Progenitor cell of endocrine pancreas (in vitro differentiated cells): Measurements from ENCODE around the gene AIPL1. TPM values are rescaled to one million over a fixed set of nuclear protein-coding genes. Genes with fewer than 3 reads are reported as not detected.
A peak's percentile ranks its signal among the peaks of the same experiment; 100 is the strongest.

Experiments
- DNase-seq: peaks from one replicate; pipeline ENCODE4 v3.0.0; 2021; ENCODE audit warnings: low spot score; ENCODE audit not compliant: unreplicated experiment
- H3K27ac Mint-ChIP-seq: 2 replicates; pipeline ENCODE4 v1.8.0; 2021; ENCODE audit warnings: mild to moderate bottlenecking, moderate library complexity, mixed read lengths
- H3K27me3 Mint-ChIP-seq: 2 replicates; pipeline ENCODE4 v1.8.0; 2021; ENCODE audit warnings: mixed read lengths
- H3K36me3 Mint-ChIP-seq: 2 replicates; pipeline ENCODE4 v1.8.0; 2022; ENCODE audit warnings: mixed read lengths; ENCODE audit not compliant: insufficient read depth
- H3K4me1 Mint-ChIP-seq: 2 replicates; pipeline ENCODE4 v1.8.0; 2021; ENCODE audit warnings: low read depth, mixed read lengths
- H3K4me3 Mint-ChIP-seq: 2 replicates; pipeline ENCODE4 v1.8.0; 2021; ENCODE audit warnings: low read depth, mild to moderate bottlenecking, moderate library complexity, mixed read lengths
- H3K9me3 Mint-ChIP-seq: 2 replicates; pipeline ENCODE4 v1.8.0; 2021; ENCODE audit warnings: low read depth, mixed read lengths
- total RNA-seq: library from RNA; stranded (reverse); gene quantifications from 2 replicates; pipeline ENCODE4 v1.2.1, GENCODE V29; 2021
- TF ChIP-seq, protein P1 (sequence below): fragments of 200-600 bp; sonication (generic); IDR thresholded peaks from one replicate; pipeline ENCODE4 v1.5.0; 2021; ENCODE audit warnings: antibody characterized with exemption, mild to moderate bottlenecking; ENCODE audit not compliant: unreplicated experiment

The AIPL1 gene
- total RNA-seq, 1 donor from 2014 or later, result not detected

DNA sequence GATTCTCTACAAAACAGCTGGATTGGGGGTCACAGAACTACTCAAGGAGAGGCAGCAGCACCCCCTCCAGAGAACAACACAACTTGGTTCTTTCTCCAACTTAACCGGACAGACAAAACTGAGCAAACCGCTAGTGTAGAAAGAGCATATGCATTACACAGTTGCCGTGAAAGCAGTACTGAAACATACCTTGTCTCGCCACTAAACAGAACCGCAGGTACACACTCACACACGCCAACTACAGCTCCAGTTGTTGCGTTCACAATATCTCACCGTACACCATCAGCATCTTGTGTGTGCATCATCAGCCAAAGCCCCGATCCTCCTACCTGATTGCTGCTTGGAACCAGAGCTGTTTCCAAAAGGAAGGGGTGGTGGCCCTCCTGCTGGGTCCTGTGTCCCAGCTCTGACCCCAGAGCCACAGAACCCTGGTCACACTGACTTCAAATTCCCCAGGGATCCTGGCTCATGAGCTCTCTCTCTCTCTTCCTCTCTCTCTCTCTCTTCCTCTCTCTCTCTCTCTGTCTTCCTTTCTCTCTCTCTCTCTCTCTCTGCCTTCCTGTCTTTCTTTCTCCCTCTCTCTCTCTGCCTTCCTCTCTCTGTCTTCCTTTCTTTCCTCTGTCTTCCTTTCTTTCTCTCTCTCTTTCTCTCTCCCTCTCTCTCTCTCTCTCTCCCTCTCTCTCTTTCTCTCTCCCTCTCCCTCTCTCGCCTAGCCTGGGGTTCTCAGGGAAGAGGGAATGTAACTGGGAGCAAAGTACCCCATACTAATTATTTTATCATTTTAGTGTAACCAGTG is 17.7 kb upstream of the AIPL1 start:
- no peak for DNase-seq
- peak overlapping the region; percentile 54 for H3K27ac Mint-ChIP-seq
- peaks cover 25% of the 10 kb centered on the region for H3K27me3 Mint-ChIP-seq
- TF ChIP-seq, protein P1, sequence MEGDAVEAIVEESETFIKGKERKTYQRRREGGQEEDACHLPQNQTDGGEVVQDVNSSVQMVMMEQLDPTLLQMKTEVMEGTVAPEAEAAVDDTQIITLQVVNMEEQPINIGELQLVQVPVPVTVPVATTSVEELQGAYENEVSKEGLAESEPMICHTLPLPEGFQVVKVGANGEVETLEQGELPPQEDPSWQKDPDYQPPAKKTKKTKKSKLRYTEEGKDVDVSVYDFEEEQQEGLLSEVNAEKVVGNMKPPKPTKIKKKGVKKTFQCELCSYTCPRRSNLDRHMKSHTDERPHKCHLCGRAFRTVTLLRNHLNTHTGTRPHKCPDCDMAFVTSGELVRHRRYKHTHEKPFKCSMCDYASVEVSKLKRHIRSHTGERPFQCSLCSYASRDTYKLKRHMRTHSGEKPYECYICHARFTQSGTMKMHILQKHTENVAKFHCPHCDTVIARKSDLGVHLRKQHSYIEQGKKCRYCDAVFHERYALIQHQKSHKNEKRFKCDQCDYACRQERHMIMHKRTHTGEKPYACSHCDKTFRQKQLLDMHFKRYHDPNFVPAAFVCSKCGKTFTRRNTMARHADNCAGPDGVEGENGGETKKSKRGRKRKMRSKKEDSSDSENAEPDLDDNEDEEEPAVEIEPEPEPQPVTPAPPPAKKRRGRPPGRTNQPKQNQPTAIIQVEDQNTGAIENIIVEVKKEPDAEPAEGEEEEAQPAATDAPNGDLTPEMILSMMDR, result no peak
- peaks cover 24% of the 10 kb centered on the region for H3K4me1 Mint-ChIP-seq
- no peak overlapping the region for H3K4me3 Mint-ChIP-seq
- H3K9me3 Mint-ChIP-seq, result no peaks in the 10 kb centered on the region
- H3K36me3 Mint-ChIP-seq, result peaks cover 6% of the 10 kb centered on the region

DNA sequence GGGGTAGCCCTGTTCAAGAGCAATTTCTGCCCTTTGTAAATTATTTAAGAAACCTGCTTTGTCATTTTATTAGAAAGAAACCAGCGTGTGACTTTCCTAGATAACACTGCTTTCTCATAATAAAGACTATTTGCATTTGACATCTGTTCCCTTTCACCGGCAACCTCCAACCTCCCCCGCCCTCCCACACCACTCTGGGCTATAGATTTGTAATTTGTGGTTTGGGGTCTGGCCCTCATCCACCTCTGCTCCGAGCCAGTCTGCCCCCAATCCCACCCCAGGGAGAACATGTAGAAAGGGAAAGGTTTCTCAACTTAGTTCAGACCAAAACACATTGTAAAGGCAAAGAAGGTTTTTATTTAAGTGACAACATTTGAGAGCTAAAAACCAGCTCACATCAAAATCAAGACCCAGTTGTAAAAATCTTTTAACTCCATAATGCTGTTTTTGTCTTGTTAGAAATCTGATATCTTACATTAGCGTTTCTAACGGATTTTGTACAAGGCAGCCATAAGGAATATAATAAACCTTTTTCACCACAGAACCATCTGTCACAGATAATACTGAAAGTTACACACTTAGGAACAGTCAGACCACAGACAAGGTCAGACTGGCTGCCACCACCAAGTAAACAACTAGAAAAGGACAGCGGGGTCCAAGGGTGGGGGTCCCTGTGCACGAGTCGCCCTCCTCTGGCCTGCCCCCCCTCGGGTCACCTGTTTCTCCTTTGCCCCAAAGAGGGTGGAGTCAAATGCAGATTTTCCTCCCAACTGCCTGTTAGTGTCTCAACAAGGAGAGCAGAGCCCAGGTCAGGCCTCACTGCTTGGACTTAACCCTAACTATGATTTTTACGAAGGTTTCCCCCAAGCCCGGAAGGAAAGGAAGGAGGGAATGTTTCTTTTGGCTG is 16.3 kb upstream of the AIPL1 start:
- no peaks in the 10 kb centered on the region for H3K9me3 Mint-ChIP-seq
- H3K4me1 Mint-ChIP-seq, result peaks cover 21% of the 10 kb centered on the region
- TF ChIP-seq, protein P1, result no peak
- H3K36me3 Mint-ChIP-seq, result peaks cover 6% of the 10 kb centered on the region
- no peak for DNase-seq
- H3K27me3 Mint-ChIP-seq, result peaks cover 20% of the 10 kb centered on the region
- peak overlapping the region; percentile 44 for H3K27ac Mint-ChIP-seq
- no peak overlapping the region for H3K4me3 Mint-ChIP-seq

DNA sequence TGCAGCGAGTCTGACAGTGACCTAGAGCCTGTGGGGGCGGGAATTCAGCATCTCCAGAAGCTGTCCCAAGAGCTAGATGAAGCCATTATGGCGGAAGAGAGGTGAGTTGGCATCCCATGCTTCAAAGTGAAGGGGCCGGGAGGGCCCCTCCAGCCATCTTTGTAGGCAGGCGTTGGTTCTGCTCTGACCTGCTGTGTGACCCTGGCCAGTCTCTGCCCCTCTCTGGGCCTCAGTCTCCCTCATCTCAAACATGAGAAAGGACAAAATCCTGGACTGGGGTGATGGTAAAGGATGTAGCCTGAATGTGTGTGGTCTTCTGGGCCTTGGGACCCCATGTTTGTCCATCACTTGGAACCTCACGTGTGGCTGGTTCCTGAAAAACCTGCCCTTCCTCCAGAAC is 14.4 kb upstream of the AIPL1 start:
- Mint-ChIP-seq H3K27ac (no peak overlapping the region), H3K36me3 (peaks cover 6% of the 10 kb centered on the region), H3K27me3 (peaks cover 19% of the 10 kb centered on the region), H3K4me3 (no peak overlapping the region), H3K9me3 (no peaks in the 10 kb centered on the region), H3K4me1 (peaks cover 24% of the 10 kb centered on the region)
- TF ChIP-seq, protein P1, result no peak
- no peak for DNase-seq

DNA sequence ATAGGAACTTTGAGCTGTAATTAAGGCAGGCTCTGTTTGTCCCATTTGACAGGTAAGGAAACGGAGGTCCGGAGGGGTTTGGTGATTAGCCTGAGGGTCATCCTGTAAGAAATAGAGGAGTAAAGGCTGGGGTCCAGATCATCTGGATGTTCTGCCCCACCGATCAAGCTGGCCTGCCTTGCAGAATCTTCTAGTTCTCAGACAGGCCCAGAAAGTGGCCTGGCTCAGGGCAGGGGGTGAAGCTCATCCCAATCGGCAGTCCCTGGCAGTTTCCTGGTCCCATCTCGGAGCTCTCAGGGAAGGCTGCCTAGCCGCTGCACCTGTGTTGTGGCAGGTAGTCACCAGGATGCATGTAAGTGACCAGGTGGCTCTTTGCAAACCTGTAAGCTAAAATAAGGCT is 13.6 kb upstream of the AIPL1 start:
- no peak overlapping the region for H3K4me3 Mint-ChIP-seq
- DNase-seq, result no peak
- no peaks in the 10 kb centered on the region for H3K9me3 Mint-ChIP-seq
- H3K27ac Mint-ChIP-seq, result no peak overlapping the region
- TF ChIP-seq, protein P1, result no peak
- H3K27me3 Mint-ChIP-seq, result peaks cover 12% of the 10 kb centered on the region
- H3K36me3 Mint-ChIP-seq, result peaks cover 6% of the 10 kb centered on the region
- H3K4me1 Mint-ChIP-seq, result peaks cover 27% of the 10 kb centered on the region

DNA sequence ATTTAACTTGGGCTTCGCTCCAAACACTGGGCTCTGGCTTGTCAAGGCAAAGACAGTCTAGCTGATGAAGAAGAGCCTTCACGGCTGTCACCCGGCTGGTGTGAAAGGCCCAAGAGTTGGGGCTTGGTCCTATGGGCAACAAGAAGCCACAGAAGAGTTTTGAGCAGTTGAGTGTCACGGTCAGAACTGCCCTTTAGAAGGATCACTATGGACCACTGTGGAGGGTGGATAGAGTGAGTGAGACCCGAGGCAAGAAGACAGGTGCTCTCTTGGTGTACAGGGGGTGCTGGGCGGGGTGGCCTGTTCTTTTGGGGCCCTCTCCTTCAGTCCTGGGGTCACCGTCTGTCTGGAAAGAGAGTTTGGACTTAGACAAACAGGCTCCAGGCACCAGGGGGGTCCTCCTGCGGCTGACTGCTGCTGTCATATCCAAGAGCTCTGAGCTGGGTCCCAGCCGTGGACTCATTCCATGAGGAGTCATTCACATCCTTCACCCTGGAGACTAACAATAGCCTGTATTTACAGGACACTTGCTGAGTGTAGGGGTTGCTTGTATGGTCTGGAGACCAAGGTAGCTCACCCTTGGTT is 11.7 kb upstream of the AIPL1 start:
- peaks cover 17% of the 10 kb centered on the region for H3K4me1 Mint-ChIP-seq
- H3K27me3 Mint-ChIP-seq, result peaks cover 3% of the 10 kb centered on the region
- no peaks in the 10 kb centered on the region for H3K9me3 Mint-ChIP-seq
- DNase-seq, result no peak
- H3K4me3 Mint-ChIP-seq, result no peak overlapping the region
- H3K36me3 Mint-ChIP-seq, result peaks cover 6% of the 10 kb centered on the region
- no peak overlapping the region for H3K27ac Mint-ChIP-seq
- TF ChIP-seq, protein P1, result no peak
